Stimulated activated CD4-positive, alpha-beta T cell treated with anti-CD3 and anti-CD28 coated beads, Interleukin-1b, Interleukin-23, amount 100 ng/mL, for 1 hour (primary cell): ENCODE results near the gene TSC22D2.
"Not testable (repeated sequence)": the region's sequence is repeated elsewhere in the genome, so short reads cannot be mapped to it uniquely, and the experiment has no call there.

Experiments
- DNase-seq, 2 donors: peaks; one replicate each; pipeline ENCODE4 v3.0.0-alpha.2; 2020; ENCODE audit warnings: low read depth in 2 of 2

TSC22D2 gene

DNA sequence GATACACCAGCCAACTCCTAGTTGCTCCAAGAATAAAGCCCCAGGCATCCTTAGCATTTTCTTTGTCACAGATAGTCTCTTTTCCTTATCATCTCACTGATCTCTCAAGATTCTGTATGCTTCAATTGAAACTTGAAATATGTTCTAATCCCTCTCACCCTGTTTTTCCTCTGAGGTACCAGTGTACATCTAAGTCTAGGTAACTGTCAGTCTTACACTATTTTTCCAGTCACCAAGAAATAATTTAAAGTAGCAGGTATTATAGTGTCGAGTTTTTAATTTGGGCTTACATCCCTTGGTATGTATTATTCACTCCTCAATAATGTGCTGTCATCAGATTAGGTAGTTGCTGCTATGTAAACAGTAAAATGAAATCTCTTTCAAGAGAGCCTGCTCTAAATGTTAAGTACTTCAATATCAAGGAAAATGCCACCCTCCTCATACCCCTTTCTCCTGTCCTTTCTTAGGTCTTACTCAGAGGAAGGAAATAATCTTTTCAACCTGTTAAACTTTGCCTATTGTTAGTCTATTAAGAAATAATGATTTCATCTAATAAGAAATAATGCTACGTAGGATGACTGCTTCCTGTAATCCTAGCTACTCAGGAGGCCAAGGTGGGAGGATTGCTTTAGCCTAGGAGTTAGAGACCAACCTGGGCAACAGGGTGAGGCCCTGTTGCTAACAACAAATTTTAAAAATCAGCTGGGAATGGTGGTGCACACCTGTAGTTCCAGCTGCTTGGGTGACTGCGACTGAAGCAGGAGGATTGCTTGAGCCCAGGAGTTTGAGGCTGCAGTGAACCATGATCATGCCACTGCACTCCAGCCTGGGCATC lies 39.8 kb downstream of the TSC22D2 start:
- no peak for DNase-seq

DNA sequence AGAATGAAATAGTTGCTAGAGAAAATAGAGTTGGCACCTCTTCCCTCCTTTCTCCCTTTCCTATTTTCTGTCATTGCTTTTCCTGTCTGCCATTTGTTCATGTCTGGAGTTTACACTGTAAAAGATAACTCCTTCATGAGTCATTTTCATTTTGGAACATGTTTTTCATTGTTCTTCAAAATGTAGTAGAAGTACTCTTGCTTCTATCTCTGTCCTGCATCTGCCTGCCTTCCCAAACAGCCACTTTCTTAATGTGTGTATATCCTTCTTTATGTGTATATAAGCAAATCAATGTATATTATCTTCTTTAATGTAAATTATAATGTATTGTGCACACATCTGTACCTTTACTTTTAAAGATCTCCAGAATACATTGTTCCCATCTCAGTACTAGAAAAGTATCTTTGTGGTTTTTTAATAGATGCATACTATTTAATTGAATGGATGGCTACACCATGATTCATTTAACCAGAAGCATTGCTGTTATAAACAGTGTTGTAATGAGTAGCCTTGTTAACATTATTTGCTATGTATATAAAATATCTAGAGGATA lies 41.1 kb downstream of the TSC22D2 start:
- no peak for DNase-seq

DNA sequence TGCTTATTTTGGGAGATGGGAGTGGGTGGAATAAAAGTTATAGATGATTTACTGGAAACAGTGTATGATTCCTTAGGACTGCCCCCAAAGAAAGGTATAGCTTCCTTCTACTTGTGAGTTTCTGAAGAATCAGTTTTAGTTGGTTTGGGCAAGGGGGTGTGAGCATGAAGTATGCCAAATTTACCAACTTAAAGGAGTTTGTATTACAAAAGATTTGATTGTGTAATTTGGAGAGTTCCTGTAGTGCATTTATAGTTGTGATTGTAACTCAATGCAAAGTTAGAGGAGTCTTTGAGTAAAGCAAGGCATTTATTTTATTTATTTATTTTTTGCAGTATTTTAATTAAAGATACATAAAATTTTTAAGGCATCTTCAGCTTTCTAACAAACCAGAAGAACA lies 42.8 kb downstream of the TSC22D2 start:
- no peak for DNase-seq

DNA sequence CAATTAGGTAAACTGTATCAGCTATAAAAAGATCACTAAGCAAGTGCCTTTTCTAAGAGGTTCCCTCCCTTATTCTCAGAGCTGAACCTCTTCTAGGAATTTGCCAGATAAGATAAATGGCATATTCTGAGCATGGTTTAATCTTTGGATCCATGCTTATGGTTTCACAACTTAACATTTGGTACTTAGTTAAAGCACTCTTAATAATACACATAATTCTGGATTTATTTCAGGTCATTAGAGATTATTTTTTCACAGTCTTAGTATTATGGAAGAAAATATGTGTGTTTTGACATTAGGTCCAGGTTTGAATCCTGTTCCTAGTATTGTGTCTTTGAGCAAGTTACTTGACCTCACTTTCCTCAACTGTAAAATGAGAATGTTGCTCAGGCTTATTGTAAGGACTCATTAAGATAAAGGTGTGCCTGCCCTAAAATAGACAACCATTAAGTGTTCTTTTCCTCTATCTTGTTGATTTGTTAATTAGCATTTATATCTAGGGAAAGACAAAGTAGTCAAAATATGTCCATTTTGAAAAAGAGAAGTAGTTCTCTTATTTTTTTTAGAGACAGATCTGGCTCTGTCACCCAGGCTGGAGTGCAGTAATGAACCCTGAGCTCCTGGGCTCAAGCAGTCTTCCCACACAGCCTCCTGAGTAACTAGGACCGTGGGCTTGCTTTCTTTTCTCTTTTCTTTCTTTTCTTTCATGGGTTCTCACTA lies 43.4 kb downstream of the TSC22D2 start:
- DNase-seq: no peak

DNA sequence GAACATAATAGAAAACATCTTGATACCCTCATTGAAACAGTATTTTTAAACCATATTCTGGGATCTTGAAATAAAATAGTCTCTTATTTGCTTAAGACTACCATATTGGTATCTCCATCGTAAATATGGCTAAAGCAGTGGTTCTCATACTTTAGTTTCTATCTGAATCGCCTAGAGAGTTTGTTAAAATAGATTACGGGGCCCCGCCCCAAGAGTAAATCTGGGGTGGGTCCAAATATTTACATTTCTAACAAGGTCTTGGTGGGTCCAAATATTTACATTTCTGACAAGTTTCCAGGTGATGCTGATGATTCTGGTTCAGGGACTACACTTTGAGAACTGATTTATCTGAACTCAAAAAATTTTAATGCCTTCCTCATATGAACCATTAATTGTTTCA lies 45.3 kb downstream of the TSC22D2 start:
- DNase-seq: no peak

DNA sequence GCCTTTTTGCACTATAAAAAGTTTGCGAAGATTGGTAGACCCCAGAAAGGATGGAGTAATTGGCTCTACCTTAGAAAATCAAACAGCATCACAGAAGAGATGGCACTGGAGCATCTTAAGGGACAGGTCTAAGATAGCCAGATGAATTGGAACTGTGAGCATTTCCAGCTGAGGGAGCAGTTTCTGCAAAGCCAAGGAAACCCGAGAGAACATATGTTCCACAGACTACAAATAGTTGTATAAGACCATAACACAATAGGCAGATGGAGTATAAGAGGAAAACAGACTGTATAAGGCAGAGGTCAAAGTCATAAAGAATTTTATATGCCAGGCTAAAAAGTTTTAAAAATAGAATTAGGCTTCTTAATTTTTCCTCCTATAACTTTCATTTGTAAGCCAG lies 46.0 kb downstream of the TSC22D2 start:
- no peak for DNase-seq

DNA sequence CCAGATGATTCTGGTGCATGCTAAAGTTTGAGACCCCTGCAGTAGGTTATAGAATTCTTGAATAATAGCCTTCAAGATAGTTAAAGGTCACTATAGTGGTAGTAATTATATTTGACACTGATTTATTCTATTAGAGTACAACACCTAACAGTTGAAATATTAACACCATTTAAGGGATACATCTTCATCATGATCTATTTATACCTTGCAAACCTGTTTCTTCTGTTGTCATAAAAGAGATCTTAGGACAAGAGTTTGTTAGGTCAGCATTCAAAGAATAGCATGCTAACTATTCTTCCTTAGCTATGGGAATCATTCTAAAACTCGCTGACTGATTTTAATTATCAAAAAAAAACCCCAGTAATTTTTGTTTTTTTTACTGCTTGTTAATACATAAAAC lies 46.5 kb downstream of the TSC22D2 start:
- DNase-seq: no peak

DNA sequence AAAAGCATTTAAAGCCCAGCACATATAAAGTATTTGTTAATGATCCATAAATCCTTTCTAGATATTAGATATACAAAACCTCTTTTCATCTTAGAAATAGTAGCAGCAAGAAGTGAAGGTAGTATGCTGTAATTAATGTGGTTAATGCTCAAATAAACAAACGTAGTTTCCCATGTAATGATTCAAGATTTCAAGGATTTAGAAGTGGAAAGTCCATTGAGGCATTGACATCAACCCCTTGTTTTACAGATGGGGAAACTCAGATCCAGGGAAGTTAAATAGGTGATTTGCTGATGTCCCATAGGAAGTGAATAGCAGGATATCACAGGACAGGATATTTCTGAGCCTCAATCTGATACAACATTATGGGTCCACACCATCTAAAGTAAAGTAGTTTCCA lies 47.2 kb downstream of the TSC22D2 start:
- DNase-seq: no peak

DNA sequence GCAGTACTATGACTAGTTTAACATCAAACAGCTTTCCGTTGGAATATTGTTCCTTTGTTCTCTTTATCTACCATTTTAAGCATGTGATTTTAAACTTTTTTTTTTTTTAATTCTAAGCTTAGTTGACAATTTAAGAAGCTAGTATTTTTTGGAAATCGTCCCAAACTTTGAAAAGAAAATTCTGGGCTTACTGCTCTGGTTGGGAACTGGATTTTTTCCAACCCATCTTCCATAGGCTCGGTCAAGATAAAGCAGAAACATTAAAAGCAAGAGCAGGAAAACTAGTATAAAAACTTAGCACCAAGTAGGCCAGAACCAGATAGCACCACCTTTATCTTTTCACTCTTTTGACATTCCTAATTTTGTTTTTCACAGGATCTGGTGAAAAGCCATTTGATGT lies 49.9 kb downstream of the TSC22D2 start:
- no peak for DNase-seq

DNA sequence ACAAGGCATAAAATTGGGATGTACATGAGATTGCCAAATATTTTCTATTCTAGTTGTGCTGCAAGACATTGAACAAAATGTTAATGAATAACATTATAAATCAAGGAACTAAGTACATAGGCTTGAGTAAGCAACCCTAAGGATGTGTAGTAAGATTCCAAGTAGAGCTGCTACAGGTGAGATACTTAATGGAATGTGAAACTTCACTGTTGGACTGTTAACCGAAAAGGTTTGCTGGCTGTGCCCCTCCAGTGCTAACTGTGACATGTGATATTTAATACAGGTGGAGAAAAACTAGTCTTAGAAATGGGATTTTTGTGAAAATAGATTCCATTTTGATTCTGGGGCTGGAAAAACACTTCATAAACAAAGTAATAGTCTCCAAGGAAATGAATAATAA lies 52.4 kb downstream of the TSC22D2 start:
- no peak for DNase-seq

DNA sequence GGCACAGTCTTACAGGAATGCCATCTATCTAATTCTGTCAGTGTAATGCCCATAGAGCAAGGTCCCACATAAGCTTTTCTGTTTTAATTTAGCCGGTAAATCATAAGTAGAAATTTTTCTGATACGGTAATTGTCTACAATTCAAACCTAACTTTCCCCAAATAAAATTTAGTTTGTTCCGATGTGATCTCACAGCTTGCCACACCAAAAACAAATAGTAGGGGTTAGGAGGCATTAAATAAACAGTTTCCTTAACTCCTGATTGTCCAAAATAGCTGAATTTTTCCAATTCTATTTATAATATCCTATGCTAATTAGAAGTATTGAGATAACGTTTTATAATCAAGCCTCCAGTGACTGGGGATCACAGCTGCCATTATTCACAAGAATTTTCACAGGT lies 53.3 kb downstream of the TSC22D2 start:
- no peak for DNase-seq

DNA sequence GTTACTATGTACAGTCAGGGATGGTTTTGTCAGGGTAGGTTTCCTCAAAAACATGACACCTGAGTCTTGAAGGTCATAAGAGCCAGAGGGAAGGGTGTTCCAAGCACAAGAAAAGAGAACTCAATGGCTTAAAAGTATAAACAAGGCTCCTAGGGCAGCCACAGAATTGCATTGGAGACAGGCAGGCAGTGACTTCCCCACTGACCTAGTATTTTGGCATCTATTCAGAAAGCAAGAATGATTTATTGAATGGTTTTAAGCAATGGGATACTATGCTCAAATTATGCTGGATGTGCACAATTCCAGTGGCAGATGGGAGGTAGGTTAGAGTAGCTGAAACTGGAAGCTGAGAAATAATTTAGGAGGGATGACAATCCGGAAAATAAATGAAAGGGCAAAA lies 54.0 kb downstream of the TSC22D2 start:
- DNase-seq: no peak

DNA sequence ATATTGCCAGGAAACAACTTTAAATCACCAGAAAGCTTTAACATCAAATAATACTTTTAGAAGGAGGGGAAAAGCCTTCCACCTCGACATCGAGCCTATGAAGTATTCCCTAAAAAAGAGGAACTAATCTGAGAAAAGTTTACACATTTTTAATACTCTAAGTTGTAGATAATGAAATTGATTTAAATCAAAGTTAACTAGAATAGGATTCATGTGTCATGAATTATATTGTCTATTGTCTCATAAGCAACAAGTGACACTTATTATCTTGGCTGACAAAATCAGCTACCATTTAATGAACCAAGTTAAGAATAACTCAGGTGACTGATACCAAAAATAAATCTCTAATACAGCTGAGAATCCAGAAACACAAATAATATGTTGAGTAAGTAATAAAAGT lies 56.6 kb downstream of the TSC22D2 start:
- DNase-seq: no peak

DNA sequence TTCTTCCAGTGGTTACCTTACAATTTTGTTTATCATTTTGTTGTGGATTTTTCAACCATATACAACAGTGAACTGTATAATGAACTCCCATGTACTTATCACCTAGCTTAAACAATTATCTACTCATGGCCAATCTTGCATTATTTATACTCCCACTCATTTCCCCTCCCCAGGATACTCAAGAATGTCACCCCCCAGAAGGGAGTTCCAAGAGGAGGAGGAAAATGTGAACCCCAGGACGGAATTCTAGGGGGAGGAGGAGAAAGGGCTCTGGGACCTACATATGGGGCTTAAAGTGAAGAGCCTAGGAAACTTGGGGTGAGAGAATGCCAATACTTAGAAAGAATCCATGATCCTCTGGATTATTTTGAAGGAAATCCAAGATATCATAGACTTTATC lies 59.3 kb downstream of the TSC22D2 start:
- no peak for DNase-seq

DNA sequence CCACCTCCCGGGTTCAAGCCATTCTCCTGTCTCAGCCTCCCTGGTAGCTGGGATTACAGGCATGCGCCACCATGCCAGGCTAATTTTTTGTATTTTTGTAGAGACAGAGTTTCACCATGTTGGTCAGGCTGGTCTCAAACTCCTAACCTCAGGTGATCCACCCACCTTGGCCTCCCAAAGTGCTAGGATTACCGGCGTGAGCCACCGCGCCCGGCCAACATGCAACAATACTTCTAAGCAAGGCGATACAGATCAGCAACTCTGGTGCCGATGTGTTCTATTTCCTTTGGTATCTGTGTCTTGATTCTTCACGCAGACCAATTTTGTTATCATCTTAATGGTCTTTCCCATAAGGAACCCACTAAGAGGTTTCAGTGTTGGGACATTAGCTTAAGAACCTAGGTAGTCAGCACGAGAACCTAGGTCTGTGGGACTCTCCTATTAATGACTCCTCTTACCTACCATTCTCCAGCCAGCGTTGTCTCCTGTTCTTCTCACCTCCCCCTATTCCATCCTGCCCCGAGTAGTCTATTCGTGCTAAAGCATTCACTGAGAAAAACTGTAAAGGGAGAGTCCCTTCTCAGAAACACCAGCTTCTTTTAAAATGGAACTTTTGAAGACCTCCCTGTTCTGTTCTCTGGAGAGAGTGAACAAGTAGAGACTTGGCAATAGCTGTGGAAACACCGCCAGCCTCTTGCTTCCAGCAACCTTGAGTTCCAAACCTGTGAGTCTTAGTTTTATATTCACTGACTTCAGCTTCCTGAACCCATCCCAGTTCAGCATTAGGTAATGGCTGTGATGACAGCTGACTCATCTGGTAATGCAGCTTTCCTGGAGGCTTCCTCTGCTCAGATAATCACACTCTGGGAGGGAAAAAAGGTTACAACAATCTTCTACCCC lies 61.2 kb downstream of the TSC22D2 start:
- no peak for DNase-seq

DNA sequence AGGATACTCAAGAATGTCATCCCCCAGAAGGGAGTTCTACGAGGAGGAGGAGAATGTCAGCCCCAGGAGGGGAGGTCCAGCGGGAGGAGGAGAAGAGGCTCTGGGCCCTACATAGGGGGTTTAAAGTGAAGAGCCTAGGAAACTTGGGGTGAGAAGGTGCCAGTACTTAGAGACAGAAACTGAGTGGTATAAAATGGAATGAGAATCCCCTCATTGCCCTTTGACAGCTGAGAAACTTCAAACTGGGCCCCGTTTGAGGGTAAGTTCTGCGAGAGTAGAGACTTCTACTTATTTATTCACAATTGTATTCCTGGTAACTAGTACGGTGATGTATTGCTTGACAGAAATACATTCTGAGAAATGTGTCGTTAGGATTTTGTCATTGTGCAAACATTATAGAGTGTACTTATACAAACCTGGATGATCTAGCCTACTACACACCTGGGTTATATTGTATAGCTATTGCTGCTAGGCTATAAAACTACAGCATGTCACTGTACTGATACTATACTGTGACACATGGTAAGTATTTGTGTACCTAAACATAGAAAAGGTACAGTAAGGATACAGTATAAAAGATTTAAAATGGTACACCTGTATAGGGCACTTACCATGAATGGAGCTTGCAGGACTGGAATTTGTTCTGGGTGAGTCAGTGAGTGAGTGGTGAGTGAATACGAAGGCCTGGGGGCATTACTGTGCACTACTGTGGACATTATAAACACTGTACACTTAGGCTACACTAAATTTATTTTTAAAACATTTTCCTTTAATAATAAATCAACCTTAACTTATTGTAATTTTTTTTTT lies 62.0 kb downstream of the TSC22D2 start:
- DNase-seq: no peak

DNA sequence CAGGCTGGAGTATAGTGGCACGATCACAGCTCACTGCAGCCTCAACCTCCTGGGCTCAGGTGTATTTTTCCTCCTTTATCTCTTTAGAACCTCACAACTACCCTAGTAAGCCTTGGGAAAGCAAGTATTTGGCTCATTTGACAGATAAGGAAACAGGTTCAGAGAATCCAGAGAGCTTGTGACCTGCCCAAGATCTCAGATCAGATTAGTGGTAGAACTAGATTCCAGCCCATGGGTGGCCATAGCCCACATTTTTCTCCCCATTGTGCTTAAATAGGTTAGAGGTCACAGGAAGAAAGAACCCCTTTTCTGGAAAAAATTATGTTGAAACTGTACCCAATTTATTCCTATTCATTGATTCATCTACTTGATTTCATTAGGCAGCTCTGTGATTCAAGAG lies 64.3 kb downstream of the TSC22D2 start:
- no peak for DNase-seq

DNA sequence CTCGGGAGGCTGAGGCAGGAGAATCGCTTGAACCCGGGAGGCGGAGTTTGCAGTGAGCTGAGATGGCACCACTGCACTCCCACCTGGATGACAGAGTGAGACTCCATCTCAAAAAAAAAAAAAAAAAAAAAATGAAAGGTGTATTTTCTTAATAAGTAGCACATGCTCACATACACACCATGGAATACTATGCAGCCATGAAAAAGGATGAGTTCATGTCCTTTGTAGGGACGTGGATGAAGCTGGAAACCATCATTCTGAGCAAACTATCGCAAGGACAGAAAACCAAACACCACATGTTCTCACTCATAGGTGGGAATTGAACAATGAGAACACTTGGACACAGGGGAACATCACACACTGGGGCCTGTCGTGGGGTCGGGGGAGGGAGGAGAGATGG lies 65.1 kb downstream of the TSC22D2 start:
- DNase-seq: not testable (repeated sequence)

DNA sequence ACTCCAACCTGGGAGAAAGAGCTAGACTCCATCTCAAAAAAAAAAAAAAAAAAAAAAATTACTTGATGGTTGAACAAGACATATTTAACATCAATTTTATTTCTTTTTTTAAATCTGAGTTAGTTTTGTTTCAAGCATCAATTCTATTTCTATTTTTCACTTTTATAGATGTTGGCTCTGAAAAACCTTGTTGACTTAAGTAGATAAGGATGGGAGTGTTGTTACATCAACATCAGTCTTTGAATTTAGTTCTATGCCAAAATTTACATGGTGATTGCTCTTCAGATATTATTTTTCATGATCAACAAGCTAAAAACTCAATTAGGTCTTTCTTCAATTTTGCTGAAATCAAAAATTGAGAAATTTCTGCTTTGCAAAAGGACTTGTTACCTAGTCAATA lies 71.3 kb downstream of the TSC22D2 start:
- no peak for DNase-seq

DNA sequence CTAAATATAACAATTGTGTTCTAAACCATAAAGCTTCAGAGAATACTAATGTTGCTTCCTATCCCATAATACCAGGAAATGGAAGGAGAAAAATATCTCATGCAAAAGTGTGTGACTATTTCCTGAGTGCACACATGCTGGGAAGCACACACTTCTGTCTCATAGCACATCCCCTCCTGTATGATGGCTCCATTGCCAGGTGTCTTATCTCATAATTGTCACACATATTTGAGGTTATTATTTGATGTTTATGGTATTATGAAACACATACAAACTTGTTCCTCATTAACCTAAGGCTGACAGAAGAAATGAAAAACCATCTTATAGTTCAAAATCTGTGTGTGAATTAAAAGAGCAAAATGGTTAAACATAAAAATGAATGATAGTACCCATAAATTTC lies 72.8 kb downstream of the TSC22D2 start:
- no peak for DNase-seq

DNA sequence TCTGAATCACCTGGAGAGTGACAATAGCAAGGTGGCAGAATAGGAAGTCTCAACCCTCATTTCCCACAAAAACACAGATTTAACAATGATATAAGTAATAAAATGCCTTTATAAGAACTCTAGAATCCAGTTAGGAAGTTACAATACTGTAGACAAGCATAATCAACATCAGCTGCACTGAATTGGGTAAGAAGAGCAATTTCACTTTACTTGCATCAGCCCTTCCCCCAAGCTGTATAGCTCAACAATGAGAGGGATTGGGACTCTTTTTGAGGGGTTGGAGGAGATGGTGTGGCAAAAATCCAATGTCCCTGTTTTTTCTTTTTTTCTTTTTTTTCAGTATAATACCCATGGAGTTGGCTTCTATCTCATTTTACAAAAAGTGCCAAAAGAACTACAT lies 75.1 kb downstream of the TSC22D2 start:
- no peak for DNase-seq
